Psoas muscle (tissue), 8 donors: ENCODE results near the gene SUCLG1. TPM values are rescaled to one million over a fixed set of nuclear protein-coding genes. Genes with fewer than 3 reads are reported as not detected.

ENCODE experiments used
- ATAC-seq, 4 donors: fragments of 200-7000 bp; cut with Tn5 transposase; one replicate each; pipeline ENCODE4 v1.9.1; 2020; ENCODE audit warnings: moderate library complexity in 3 of 4, mild to moderate bottlenecking in 2 of 4
- DNase-seq, 2 donors: peaks; one replicate each; pipeline ENCODE4 v3.0.0-alpha.2; 2020
- H3K27ac ChIP-seq: fragments of 200-600 bp; one replicate; pipeline ENCODE4 v1.8.0; 2022
- H3K27me3 ChIP-seq, 3 donors: fragments of 200-600 bp in 1 of 3; one replicate each; pipeline versions ENCODE4 v1.6.1 to v1.8.0; 2013 to 2022; ENCODE audit warnings: low read length in 2 of 3, mild to moderate bottlenecking in 2 of 3, moderate library complexity in 1 of 3; ENCODE audit not compliant: insufficient read depth in 3 of 3
- H3K36me3 ChIP-seq, 2 donors: fragments of 200-600 bp in 1 of 2; one replicate each; pipeline versions ENCODE4 v1.6.1 to v1.8.0; 2013 to 2022; ENCODE audit warnings: low read depth in 1 of 2, mild to moderate bottlenecking in 1 of 2, moderate library complexity in 1 of 2; ENCODE audit not compliant: insufficient read depth in 1 of 2
- H3K4me1 ChIP-seq: fragments of 200-600 bp; one replicate; pipeline ENCODE4 v1.8.0; 2022
- H3K4me3 ChIP-seq: fragments of 200-600 bp; one replicate; pipeline ENCODE4 v1.8.0; 2022; ENCODE audit warnings: mild to moderate bottlenecking
- H3K9me3 ChIP-seq: fragments of 200-600 bp; one replicate; pipeline ENCODE4 v1.8.0; 2022
- WGBS, 3 donors: extraction: QIAGEN DNeasy Blood & Tissue Kit; methylation state at CpG; one replicate each; pipeline versions ENCODE4 v1.1.6 to v1.1.7; 2013; 5-methylcytosine and 5-hydroxymethylcytosine counted together
- intact Hi-C, 2 donors: fragments of 100-400 bp; cut with DNase I; formaldehyde crosslinking; loops; one replicate each; pipeline versions ENCODE4 v1.11.0 to v1.14.2; 2022
- polyA plus RNA-seq, 3 donors: library from polyadenylated mRNA; stranded (reverse); fragments of 200-250 nt; gene quantifications; one replicate each; pipeline ENCODE4 v1.2.3, GENCODE V29; 2013
- total RNA-seq, 4 donors: library from RNA; stranded (reverse); fragmentation: NEBNext Ultra II Directional in 2 of 4; extraction: Animal tissue kit (Norgen Biotek cat#: 25700) in 2 of 4; gene quantifications; one replicate each; pipeline versions ENCODE4 v1.2.1 to v1.2.4, GENCODE V29; 2021 to 2023
- TF ChIP-seq, protein P1 (sequence below): fragments of 200-600 bp; IDR thresholded peaks from one replicate; pipeline ENCODE4 v1.8.0; 2022; ENCODE audit warnings: antibody characterized with exemption
- donor health status: healthy with polysubstance abuse.
- donor health status: DM: no; HTN: no; CAD: no; lungs with moderate emphysema.
- donor health status: Bipolar disorder and iron deficiency.
- donor health status: healthy.
- donor health status: DM: yes; HTN: yes; CAD: no.
- donor health status: DM: no; HTN: no; CAD: no.
- donor health status: DM: no; HTN: no; CAD: no.
- donor health status: DM: yes; HTN: yes; CAD: no.

SUCLG1 gene
- total and polyA plus RNA-seq, 7 donors = 112 to 184 (median 164) TPM

- Histone ChIP-seq H3K27me3 (no peaks in the 10 kb centered on the region), H3K4me1 (no peaks in the 10 kb centered on the region), H3K4me3 (no peak overlapping the region), H3K9me3 (no peaks in the 10 kb centered on the region), H3K27ac (no peak overlapping the region), H3K36me3 (no peaks in the 10 kb centered on the region)
- ATAC-seq = no peak
- intact Hi-C loops = no loop called here
- 83 to 100% (median 85%) methylated on average over 1 of the region's 1 CpG for WGBS, 3 donors
- DNase-seq = no peak
- TF ChIP-seq, protein P1, sequence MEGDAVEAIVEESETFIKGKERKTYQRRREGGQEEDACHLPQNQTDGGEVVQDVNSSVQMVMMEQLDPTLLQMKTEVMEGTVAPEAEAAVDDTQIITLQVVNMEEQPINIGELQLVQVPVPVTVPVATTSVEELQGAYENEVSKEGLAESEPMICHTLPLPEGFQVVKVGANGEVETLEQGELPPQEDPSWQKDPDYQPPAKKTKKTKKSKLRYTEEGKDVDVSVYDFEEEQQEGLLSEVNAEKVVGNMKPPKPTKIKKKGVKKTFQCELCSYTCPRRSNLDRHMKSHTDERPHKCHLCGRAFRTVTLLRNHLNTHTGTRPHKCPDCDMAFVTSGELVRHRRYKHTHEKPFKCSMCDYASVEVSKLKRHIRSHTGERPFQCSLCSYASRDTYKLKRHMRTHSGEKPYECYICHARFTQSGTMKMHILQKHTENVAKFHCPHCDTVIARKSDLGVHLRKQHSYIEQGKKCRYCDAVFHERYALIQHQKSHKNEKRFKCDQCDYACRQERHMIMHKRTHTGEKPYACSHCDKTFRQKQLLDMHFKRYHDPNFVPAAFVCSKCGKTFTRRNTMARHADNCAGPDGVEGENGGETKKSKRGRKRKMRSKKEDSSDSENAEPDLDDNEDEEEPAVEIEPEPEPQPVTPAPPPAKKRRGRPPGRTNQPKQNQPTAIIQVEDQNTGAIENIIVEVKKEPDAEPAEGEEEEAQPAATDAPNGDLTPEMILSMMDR = no peak
Observed at GRCh38 chr2:84483320-84483719, 24.2 kb upstream of the SUCLG1 start.

DNA sequence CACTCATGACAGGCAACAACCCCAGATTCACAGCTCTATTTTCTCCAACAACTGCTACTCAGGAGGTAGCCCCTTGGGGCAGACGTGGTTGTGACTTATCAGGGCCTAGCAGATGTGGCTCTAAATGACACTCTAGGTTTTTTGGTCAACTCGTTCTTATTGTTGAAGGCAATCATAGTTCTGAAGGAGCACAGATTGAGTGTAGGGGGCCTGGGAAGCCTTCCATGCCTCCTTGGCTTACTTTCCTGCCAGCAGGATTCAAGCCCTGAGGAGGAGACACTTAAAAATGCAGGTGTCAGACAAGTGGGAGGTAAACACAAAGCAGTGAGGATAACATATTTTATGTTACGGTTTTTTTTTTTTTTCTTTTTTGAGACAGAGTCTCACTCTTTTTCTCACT, 23.5 kb upstream of the SUCLG1 start:
- Histone ChIP-seq H3K36me3 (no peaks in the 10 kb centered on the region), H3K9me3 (no peaks in the 10 kb centered on the region), H3K27ac (no peak overlapping the region), H3K27me3 (no peaks in the 10 kb centered on the region), H3K4me3 (no peak overlapping the region), H3K4me1 (no peaks in the 10 kb centered on the region)
- 62 to 72% (median 72%) methylated on average over 3 of the region's 3 CpGs for WGBS, 3 donors
- no peak for ATAC-seq
- TF ChIP-seq, protein P1 = no peak
- no peak for DNase-seq
- intact Hi-C loops = no loop called here

DNA sequence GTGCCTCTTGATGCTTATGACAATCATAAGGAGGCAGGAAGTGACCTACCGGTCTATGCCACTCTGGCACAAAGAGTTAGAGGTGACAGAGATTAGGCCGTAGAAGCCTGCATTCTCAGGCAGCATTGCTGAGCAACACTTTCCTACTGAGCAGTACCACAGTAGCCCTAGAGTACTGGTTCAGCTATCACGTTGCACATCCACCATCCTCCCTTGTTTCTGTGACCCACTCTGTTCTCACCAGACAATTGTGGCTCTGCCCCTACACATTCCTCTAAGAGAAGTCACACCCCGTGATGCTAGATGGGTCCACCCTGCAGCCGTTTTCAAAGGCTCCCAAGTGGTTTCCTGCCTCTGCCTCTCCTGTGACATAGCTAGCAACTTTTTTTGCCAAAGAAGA, 22.6 kb upstream of the SUCLG1 start:
- Histone ChIP-seq H3K4me3 (no peak overlapping the region), H3K4me1 (no peaks in the 10 kb centered on the region), H3K36me3 (no peaks in the 10 kb centered on the region), H3K9me3 (no peaks in the 10 kb centered on the region), H3K27ac (no peak overlapping the region), H3K27me3 (no peaks in the 10 kb centered on the region)
- DNase-seq = no peak
- 39 to 55% (median 47%) methylated on average over 5 of the region's 5 CpGs for WGBS, 3 donors
- ATAC-seq = no peak
- TF ChIP-seq, protein P1 = no peak
- intact Hi-C loops = no loop called here

DNA sequence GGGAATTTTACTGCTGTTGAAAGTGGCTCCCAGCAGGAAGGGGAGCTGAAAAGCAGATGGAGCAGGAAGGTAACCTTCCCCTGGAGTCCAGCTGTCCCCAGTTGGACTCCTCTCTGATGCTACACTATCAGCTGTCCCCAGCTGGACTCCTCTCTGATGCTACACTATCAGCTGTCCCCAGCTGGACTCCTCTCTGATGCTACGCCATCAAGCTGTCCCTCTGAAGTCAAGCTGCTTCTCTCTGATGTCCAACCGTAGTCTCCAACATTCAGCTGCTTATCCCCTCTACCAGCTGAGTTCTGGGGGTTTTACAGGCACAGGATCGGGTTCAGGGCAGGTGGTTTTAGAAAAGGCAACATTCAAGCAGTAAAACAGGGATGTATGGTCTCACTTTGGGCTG, 19.8 kb upstream of the SUCLG1 start:
- Histone ChIP-seq H3K9me3 (no peaks in the 10 kb centered on the region), H3K36me3 (no peaks in the 10 kb centered on the region), H3K4me1 (no peaks in the 10 kb centered on the region), H3K27ac (no peak overlapping the region), H3K4me3 (no peak overlapping the region), H3K27me3 (no peaks in the 10 kb centered on the region)
- 52 to 78% (median 61%) methylated on average over 3 of the region's 3 CpGs for WGBS, 3 donors
- DNase-seq = no peak
- TF ChIP-seq, protein P1 = no peak
- ATAC-seq = no peak
- intact Hi-C loops = no loop called here

GRCh38 chr2:84477886-84478285, 18.8 kb upstream of the SUCLG1 start:
- Histone ChIP-seq H3K27me3 (no peaks in the 10 kb centered on the region), H3K36me3 (no peaks in the 10 kb centered on the region), H3K4me3 (no peak overlapping the region), H3K9me3 (no peaks in the 10 kb centered on the region), H3K4me1 (no peaks in the 10 kb centered on the region), H3K27ac (no peak overlapping the region)
- intact Hi-C loops = no loop called here
- 72 to 79% (median 76%) methylated on average over 1 of the region's 1 CpG for WGBS, 3 donors
- TF ChIP-seq, protein P1 = no peak
- no peak for ATAC-seq
- no peak for DNase-seq
